Peyer's patch (tissue), 4 donors: Measurements from ENCODE around the gene SSNA1.
A peak's percentile ranks its signal among the peaks of the same experiment; 100 is the strongest.

Experiments
- CTCF ChIP-seq, 6 experiments: fragments of 450-650 bp in 4 of 6; fragments of 200-600 bp in 2 of 6; sonication (generic) in 1 of 6; IDR thresholded peaks; one replicate each; pipeline ENCODE4 v1.5.1; 2017 to 2019; ENCODE audit warnings: antibody characterized with exemption in 6 of 6, mild to moderate bottlenecking in 3 of 6, moderate library complexity in 1 of 6
- POLR2A ChIP-seq, 2 donors: fragments of 450-650 bp; IDR thresholded peaks; one replicate each; pipeline ENCODE4 v1.5.1; 2017; ENCODE audit warnings: antibody characterized with exemption in 2 of 2, mild to moderate bottlenecking in 2 of 2, moderate library complexity in 2 of 2

DNA sequence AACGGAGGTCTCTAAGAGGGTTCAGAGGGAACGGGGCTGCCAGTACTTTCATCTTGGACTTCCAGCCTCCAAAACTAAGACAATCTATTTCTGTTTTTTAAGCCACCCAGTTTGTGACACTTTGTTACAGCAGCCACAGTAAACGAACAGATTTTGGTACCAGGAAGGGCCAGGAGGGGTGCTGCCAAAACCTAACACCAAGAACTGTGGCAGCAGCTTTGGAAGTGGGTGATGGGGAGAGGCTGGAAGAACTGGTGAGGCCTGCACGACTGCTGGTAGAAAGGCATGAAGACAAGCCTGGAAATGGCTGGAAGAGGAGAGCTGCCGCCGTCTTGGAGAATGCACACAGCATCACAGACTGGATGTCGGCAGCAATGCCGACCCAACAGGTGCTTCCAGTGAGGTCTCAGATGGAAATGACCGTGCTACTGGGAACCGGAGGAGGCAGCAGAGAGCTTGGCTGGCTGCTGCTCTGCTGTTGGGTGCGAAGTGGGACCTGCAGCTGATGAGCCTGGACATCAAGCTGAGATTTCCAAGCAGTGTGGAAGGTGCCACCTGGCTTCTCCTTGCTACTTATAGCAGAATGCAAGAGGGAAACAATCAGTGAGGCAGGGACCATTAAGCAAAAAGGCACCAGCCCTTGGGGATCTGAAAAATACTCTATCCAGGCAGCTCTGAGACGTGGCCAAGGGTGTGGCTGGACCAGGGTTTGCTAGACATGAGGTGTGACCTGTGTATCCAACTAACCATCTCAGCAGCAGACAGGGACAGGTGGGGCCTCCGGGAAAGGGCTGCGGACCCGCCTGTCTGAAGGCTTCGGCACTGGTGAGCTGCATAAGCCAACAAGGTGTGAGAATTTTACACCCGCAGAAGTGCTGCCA, 11.9 kb upstream of the SSNA1 start:
- TF ChIP-seq POLR2A (IDR thresholded peaks at IDR 0.05), result no peak
- TF ChIP-seq CTCF (IDR thresholded peaks at IDR 0.05), result peak in 5 of 6 experiments; percentile 15 to 78 (median 71)
